Measurements from ENCODE around the gene LAMA2. TPM values are rescaled to one million over a fixed set of nuclear protein-coding genes. Genes with fewer than 3 reads are reported as not detected.

The LAMA2 gene
- total and polyA plus RNA-seq, 10 donors, result 0.83 to 66.6 (median 18.8) TPM

GRCh38 chr6:129382916-129383315 lies 500.0 kb downstream of the LAMA2 start:
- no peak for DNase-seq
- H3K36me3 ChIP-seq, result no peaks in the 10 kb centered on the region
- H3K9me3 ChIP-seq, result peaks cover 0 to 3% (median 0%) of the 10 kb centered on the region in 8 donors
- H3K4me3 ChIP-seq, result no peak overlapping the region
- H3K4me1 ChIP-seq, result no peaks in the 10 kb centered on the region
- H3K27ac ChIP-seq, result no peak overlapping the region
- H3K27me3 ChIP-seq (replicated peaks in 1 of 7), result no peaks in the 10 kb centered on the region
- intact Hi-C loops (cut with DNase I; ENCODE audit: low total_unique reads), result no loop called here
- 87 to 93% (median 92%) methylated on average over 7 of the region's 7 CpGs for WGBS, 5 donors
- TF ChIP-seq POLR2AphosphoS5 (IDR thresholded peaks at IDR 0.05), result no peak

GRCh38 chr6:129385117-129385516 lies 502.2 kb downstream of the LAMA2 start:
- WGBS, 5 donors, result 68 to 96% (median 81%) methylated on average over 1 of the region's 1 CpG
- intact Hi-C loops (cut with DNase I; ENCODE audit: low total_unique reads), result no loop called here
- Histone ChIP-seq H3K4me1 (no peaks in the 10 kb centered on the region), H3K27ac (no peak overlapping the region), H3K9me3 (peaks cover 0 to 3% (median 0%) of the 10 kb centered on the region in 8 donors), H3K27me3 (replicated peaks in 1 of 7) (no peaks in the 10 kb centered on the region), H3K36me3 (no peaks in the 10 kb centered on the region), H3K4me3 (no peak overlapping the region)
- no peak for DNase-seq
- TF ChIP-seq POLR2AphosphoS5 (IDR thresholded peaks at IDR 0.05) (no peak), CTCF (IDR thresholded peaks at IDR 0.05 in 8 of 11, conservative IDR thresholded peaks at IDR 0.05 in 3 of 11) (no peak), POLR2A (IDR thresholded peaks at IDR 0.05) (no peak)

DNA sequence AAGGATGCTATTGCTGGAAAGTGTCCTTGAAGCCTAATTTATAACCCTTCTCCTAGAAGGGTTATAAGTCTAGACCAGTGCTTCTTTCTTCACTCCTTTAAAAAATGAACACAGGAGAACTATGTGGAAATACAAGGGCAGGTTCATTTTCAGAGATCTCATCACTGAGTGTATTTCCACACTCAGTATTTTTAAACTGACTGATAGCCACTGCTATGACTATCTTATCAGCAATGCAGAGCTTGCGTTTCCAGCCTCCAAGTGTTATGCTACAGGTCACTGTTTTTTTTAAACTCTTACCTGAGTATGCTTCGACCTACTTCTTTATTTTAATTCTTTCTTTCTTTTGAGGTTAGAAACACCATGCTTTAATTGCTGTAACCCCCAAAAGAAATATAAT lies 508.0 kb downstream of the LAMA2 start:
- no peak overlapping the region for H3K4me3 ChIP-seq
- H3K9me3 ChIP-seq, result peaks cover 0 to 3% (median 0%) of the 10 kb centered on the region in 8 donors
- no peaks in the 10 kb centered on the region for H3K27me3 ChIP-seq (replicated peaks in 1 of 7)
- peaks cover 0 to 12% (median 3%) of the 10 kb centered on the region in 6 donors for H3K4me1 ChIP-seq
- no peaks in the 10 kb centered on the region for H3K36me3 ChIP-seq
- 72 to 79% (median 77%) methylated on average over 2 of the region's 2 CpGs for WGBS, 5 donors
- intact Hi-C loops (cut with DNase I; ENCODE audit: low total_unique reads), result no loop called here
- H3K27ac ChIP-seq, result no peak overlapping the region
- TF ChIP-seq POLR2AphosphoS5 (IDR thresholded peaks at IDR 0.05), result no peak
- no peak for TF ChIP-seq POLR2A (IDR thresholded peaks at IDR 0.05)
- TF ChIP-seq CTCF (IDR thresholded peaks at IDR 0.05 in 8 of 11, conservative IDR thresholded peaks at IDR 0.05 in 3 of 11), result no peak
- DNase-seq, result no peak

GRCh38 chr6:129393654-129394053 lies 510.7 kb downstream of the LAMA2 start:
- Histone ChIP-seq H3K36me3 (no peaks in the 10 kb centered on the region), H3K9me3 (no peaks in the 10 kb centered on the region), H3K4me1 (peaks cover 0 to 12% (median 3%) of the 10 kb centered on the region in 6 donors), H3K27ac (no peak overlapping the region), H3K27me3 (replicated peaks in 1 of 7) (no peaks in the 10 kb centered on the region), H3K4me3 (no peak overlapping the region)
- no peak for TF ChIP-seq POLR2AphosphoS5 (IDR thresholded peaks at IDR 0.05)
- no peak for TF ChIP-seq POLR2A (IDR thresholded peaks at IDR 0.05)
- TF ChIP-seq CTCF (IDR thresholded peaks at IDR 0.05 in 8 of 11, conservative IDR thresholded peaks at IDR 0.05 in 3 of 11), result no peak
- WGBS, 5 donors, result 17 to 41% (median 29%) methylated on average over 2 of the region's 2 CpGs
- intact Hi-C loops (cut with DNase I; ENCODE audit: low total_unique reads), result no loop called here
- DNase-seq, result no peak

DNA sequence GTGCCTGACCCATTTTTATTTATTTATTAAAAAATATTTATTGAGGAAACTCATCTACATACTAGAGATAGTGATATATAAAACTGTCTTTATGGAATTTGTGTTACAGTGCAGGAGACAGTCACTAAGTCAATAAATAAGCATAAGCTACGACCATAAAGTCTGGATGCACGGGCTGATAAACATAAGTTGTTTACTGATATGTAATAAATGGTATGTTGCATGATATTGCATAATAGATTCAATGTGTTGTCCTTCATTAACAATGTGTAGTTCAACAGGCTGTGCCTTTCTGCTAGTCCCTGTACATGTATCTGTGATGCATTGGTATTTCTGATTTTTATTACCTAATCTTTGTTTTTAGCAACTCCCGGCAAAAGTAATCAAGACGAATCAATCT lies 515.8 kb downstream of the LAMA2 start:
- Histone ChIP-seq H3K4me1 (peaks cover 0 to 6% (median 0%) of the 10 kb centered on the region in 6 donors), H3K36me3 (no peaks in the 10 kb centered on the region), H3K27me3 (replicated peaks in 1 of 7) (no peaks in the 10 kb centered on the region), H3K4me3 (no peak overlapping the region), H3K27ac (no peak overlapping the region), H3K9me3 (no peaks in the 10 kb centered on the region)
- DNase-seq, result no peak
- intact Hi-C loops (cut with DNase I; ENCODE audit: low total_unique reads), result no loop called here
- TF ChIP-seq POLR2A (IDR thresholded peaks at IDR 0.05), result no peak
- no peak for TF ChIP-seq CTCF (IDR thresholded peaks at IDR 0.05 in 8 of 11, conservative IDR thresholded peaks at IDR 0.05 in 3 of 11)
- no peak for TF ChIP-seq POLR2AphosphoS5 (IDR thresholded peaks at IDR 0.05)
- WGBS, 5 donors, result 87 to 96% (median 90%) methylated on average over 4 of the region's 4 CpGs

Data from spleen (tissue), 11 donors.